Liver (tissue), 9 donors: ENCODE measurements around the gene CDC42EP1. TPM values are rescaled to one million over a fixed set of nuclear protein-coding genes. Genes with fewer than 3 reads are reported as not detected.

ENCODE experiments used
- DNase-seq: peaks from one replicate; pipeline ENCODE4 v3.0.0-alpha.2; 2017; ENCODE audit warnings: low spot score
- H3K27ac ChIP-seq, 2 donors: one replicate each; pipeline ENCODE4 v1.7.0; 2013; ENCODE audit warnings: inconsistent platforms in 2 of 2, low read length in 2 of 2, control low read depth in 1 of 2, low read depth in 1 of 2, mild to moderate bottlenecking in 1 of 2
- H3K27me3 ChIP-seq, 4 donors: one replicate each; pipeline versions ENCODE4 v1.6.1 to v1.7.0; 2013; ENCODE audit warnings: low read length in 3 of 4, inconsistent platforms in 1 of 4, mild to moderate bottlenecking in 1 of 4, moderate library complexity in 1 of 4; ENCODE audit not compliant: control insufficient read depth in 4 of 4, insufficient read depth in 4 of 4
- H3K36me3 ChIP-seq, 4 donors: one replicate each; pipeline versions ENCODE4 v1.6.1 to v1.7.0; 2013; ENCODE audit warnings: low read length in 3 of 4, mild to moderate bottlenecking in 3 of 4, low read depth in 1 of 4, moderate library complexity in 1 of 4; ENCODE audit not compliant: control insufficient read depth in 4 of 4, insufficient read depth in 3 of 4
- H3K4me1 ChIP-seq, 4 donors: one replicate each; pipeline versions ENCODE4 v1.6.1 to v1.7.0; 2013; ENCODE audit warnings: low read length in 3 of 4, mild to moderate bottlenecking in 3 of 4, moderate library complexity in 1 of 4; ENCODE audit not compliant: control insufficient read depth in 4 of 4, insufficient read depth in 4 of 4
- H3K4me3 ChIP-seq, 3 donors: one replicate each; pipeline versions ENCODE4 v1.6.1 to v1.7.0; 2013; ENCODE audit warnings: low read length in 3 of 3, control low read depth in 1 of 3, low read depth in 1 of 3, mild to moderate bottlenecking in 1 of 3
- H3K9ac ChIP-seq, 2 donors: one replicate each; pipeline ENCODE4 v1.7.0; 2013; ENCODE audit warnings: low read length in 2 of 2, mild to moderate bottlenecking in 2 of 2, moderate library complexity in 2 of 2, control low read depth in 1 of 2, low read depth in 1 of 2
- H3K9me3 ChIP-seq, 4 donors: one replicate each; pipeline versions ENCODE4 v1.6.1 to v1.7.0; 2013; ENCODE audit warnings: low read length in 3 of 4; ENCODE audit not compliant: control insufficient read depth in 4 of 4
- ATF3 ChIP-seq: IDR thresholded peaks from 2 replicates; pipeline ENCODE4 v1.6.1; 2016; ENCODE audit warnings: antibody characterized with exemption
- EGR1 ChIP-seq, 2 donors: IDR thresholded peaks; 2 replicates each; pipeline ENCODE4 v1.6.1; 2016 to 2018; ENCODE audit warnings: antibody characterized with exemption in 2 of 2, low read depth in 2 of 2
- FOXA1 ChIP-seq: IDR thresholded peaks from 2 replicates; pipeline ENCODE4 v1.6.1; 2016; ENCODE audit warnings: antibody characterized with exemption
- FOXA2 ChIP-seq: IDR thresholded peaks from 2 replicates; pipeline ENCODE4 v1.6.1; 2016; ENCODE audit warnings: antibody characterized with exemption
- GABPA ChIP-seq, 2 donors: IDR thresholded peaks in 1 of 2; conservative IDR thresholded peaks in 1 of 2; 2 replicates each; pipeline ENCODE4 v1.6.1; 2016; ENCODE audit warnings: antibody characterized with exemption in 2 of 2, mild to moderate bottlenecking in 1 of 2, moderate library complexity in 1 of 2
- HNF4A ChIP-seq, 2 donors: conservative IDR thresholded peaks; 2 replicates each; pipeline ENCODE4 v1.6.1; 2016; ENCODE audit warnings: antibody characterized with exemption in 2 of 2, mild to moderate bottlenecking in 2 of 2
- HNF4G ChIP-seq: IDR thresholded peaks from 2 replicates; pipeline ENCODE4 v1.6.1; 2016; ENCODE audit warnings: antibody characterized with exemption
- NR2F2 ChIP-seq: IDR thresholded peaks from 2 replicates; pipeline ENCODE4 v1.6.1; 2016; ENCODE audit warnings: antibody characterized with exemption
- REST ChIP-seq: IDR thresholded peaks from 2 replicates; pipeline ENCODE4 v1.6.1; 2016; ENCODE audit warnings: antibody characterized with exemption, mild to moderate bottlenecking
- RXRA ChIP-seq, 2 donors: IDR thresholded peaks; 2 replicates each; pipeline ENCODE4 v1.6.1; 2017 to 2018; ENCODE audit warnings: antibody characterized with exemption in 2 of 2, mild to moderate bottlenecking in 1 of 2
- YY1 ChIP-seq: IDR thresholded peaks from 2 replicates; pipeline ENCODE4 v1.6.1; 2016; ENCODE audit warnings: antibody characterized with exemption, mild to moderate bottlenecking
- ZBTB33 ChIP-seq: IDR thresholded peaks from 2 replicates; pipeline ENCODE4 v1.6.1; 2016; ENCODE audit warnings: antibody characterized with exemption
- WGBS: extraction: QIAGEN DNeasy Blood & Tissue Kit; methylation state at CpG from one replicate; pipeline ENCODE4 v1.1.7; 2013; 5-methylcytosine and 5-hydroxymethylcytosine counted together
- polyA plus RNA-seq, 2 donors: library from polyadenylated mRNA; stranded (reverse) in 1 of 2; unstranded in 1 of 2; fragments of 200-250 nt in 1 of 2; fragments of >200 nt in 1 of 2; fragmentation: Nextera tagmentation in 1 of 2; extraction: Ambion mirVana in 1 of 2; gene quantifications; one replicate each; pipeline versions ENCODE4 v1.2.1 to v1.2.3, GENCODE V29; 2013 to 2015
- total RNA-seq, 2 donors: library from RNA; depleted of rRNA; stranded (reverse); fragments of >200 nt; gene quantifications; one replicate each; pipeline ENCODE4 v1.2.3, GENCODE V29; 2014
- TF ChIP-seq, protein P1 (sequence below): IDR thresholded peaks from 2 replicates; pipeline ENCODE4 v1.6.1; 2016; ENCODE audit warnings: antibody characterized with exemption
- donor health status: healthy.
- donor health status: healthy.
- donor health status: healthy.
- donor health status: healthy.
- donor health status: healthy.

CDC42EP1 gene
- total and polyA plus RNA-seq, 4 donors = 10.2 to 66.6 (median 31.2) TPM

DNA sequence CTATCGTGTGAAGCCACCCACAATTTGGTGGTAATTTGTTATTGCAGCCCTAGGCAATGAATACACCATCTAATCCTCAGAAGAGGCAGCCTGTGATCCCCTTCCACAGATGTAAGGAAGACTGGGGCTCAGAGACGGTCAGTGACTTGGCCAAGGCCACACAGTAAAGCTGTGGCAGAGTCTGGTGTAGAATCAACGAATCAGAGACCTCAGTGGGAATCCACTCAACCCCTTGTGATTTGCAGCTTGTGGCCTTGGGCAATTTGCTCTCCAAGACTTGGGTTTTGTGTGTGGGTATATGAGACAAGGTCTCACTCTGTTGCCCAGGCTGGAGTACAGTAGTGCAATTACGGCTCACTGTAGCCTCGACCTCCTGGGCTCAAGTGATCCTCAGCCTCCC, 17.7 kb downstream of the CDC42EP1 start:
- no peaks in the 10 kb centered on the region for H3K9me3 ChIP-seq
- no peak for DNase-seq
- 91% methylated on average over 5 of the region's 5 CpGs for WGBS
- no peaks in the 10 kb centered on the region for H3K36me3 ChIP-seq
- TF ChIP-seq GABPA (IDR thresholded peaks at IDR 0.05 in 1 of 2, conservative IDR thresholded peaks at IDR 0.05 in 1 of 2) (no peak), FOXA2 (no peak), ATF3 (no peak), ZBTB33 (no peak), EGR1 (IDR thresholded peaks at IDR 0.05; ENCODE audit: low read depth in 2 of 2) (no peak), HNF4A (conservative IDR thresholded peaks at IDR 0.05) (no peak), HNF4G (no peak), NR2F2 (no peak), REST (no peak)
- TF ChIP-seq, protein P1, sequence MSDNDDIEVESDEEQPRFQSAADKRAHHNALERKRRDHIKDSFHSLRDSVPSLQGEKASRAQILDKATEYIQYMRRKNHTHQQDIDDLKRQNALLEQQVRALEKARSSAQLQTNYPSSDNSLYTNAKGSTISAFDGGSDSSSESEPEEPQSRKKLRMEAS = no peak
- peaks cover 0 to 25% (median 10%) of the 10 kb centered on the region in 4 donors for H3K4me1 ChIP-seq
- H3K4me3 ChIP-seq = no peak overlapping the region
- no peaks in the 10 kb centered on the region for H3K27me3 ChIP-seq
- H3K27ac ChIP-seq = no peak overlapping the region
- no peak overlapping the region for H3K9ac ChIP-seq

DNA sequence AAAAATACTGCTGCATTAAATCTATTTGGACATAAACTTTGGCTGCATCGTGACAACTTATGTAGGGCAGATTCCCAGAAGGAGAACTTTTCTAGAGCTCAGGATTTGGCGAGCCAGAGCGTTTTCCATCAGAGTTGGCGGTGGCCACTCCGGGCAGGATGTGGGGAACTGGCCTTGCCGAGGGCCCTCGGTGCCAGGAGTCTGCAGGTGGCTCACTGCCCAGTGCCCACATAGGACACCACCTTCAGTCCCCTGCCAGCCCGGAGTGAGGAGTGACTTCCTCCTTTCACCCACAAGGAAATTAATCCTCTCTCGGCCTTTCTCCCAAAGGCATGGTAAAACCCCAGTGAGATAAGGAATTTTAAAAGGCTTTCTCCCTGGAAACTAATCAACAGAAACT, 21.2 kb downstream of the CDC42EP1 start:
- Histone ChIP-seq H3K27me3 (no peaks in the 10 kb centered on the region), H3K9me3 (no peaks in the 10 kb centered on the region), H3K4me3 (no peak overlapping the region), H3K9ac (no peak overlapping the region), H3K4me1 (peaks cover 0 to 10% (median 3%) of the 10 kb centered on the region in 4 donors), H3K36me3 (no peaks in the 10 kb centered on the region), H3K27ac (no peak overlapping the region)
- 13% methylated on average over 9 of the region's 9 CpGs for WGBS
- no peak for DNase-seq
- TF ChIP-seq REST (no peak), YY1 (no peak), ZBTB33 (no peak), HNF4G (no peak), FOXA1 (no peak), RXRA (IDR thresholded peaks at IDR 0.05) (peak in 1 of 2 donors; percentile 5), HNF4A (conservative IDR thresholded peaks at IDR 0.05) (no peak)
- TF ChIP-seq, protein P1 = no peak
